ENCODE data around the gene SLC12A4. TPM values are rescaled to one million over a fixed set of nuclear protein-coding genes. Genes with fewer than 3 reads are reported as not detected.

The SLC12A4 gene
- total RNA-seq, 1 experiment from 2014 or later = 107 TPM

DNA sequence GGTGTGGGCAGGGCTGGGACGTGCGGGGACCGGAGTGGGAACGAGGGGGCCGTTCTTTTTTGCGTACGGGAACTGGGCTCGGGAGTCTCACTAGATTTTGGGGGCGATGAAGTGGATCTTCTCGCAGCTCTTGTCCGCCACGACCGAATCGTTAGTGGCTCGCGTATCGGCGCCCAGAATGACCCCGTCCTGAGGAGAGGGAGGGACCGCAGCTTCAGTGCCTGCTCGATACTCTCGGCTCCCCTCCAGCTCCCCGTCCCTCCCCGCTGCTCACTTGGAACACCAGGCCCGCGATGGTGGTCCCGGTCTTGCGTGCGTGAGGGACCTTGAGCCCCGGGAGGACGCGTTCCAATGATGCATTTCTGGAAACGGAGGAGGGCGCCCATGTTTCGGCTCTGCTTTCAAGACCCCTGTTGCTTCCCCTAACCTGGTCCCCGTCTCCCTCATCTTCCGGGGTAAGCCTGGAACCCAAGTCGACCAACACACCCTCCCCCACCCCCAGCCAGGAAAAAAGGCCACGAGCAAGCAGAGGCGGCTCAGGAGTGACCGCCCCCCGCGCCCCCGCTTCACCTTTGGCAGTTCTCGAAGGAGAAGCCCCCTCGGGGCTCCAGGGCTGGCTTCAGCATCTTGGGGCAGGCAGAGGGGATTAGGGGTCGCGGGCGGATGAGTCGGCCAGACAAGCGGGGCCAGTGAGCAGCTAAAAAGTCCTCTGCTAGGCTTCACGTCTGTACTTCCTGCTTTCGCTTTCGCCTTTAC, 32.1 kb downstream of the SLC12A4 start, which contains the start of gene PSMB10:
PSMB10 (minus strand) TSS at position 727 of the 756 bp plus-strand sequence; CDS start at position 626, 101 bp downstream.
- no peaks in the 10 kb centered on the region for H3K27me3 ChIP-seq (replicated peaks; ENCODE audit: control insufficient read depth, insufficient read depth, low read length)
- no peaks in the 10 kb centered on the region for H3K36me3 ChIP-seq (ENCODE audit: control insufficient read depth, insufficient read depth, low read length)
- peaks cover 16% of the 10 kb centered on the region for H3K4me1 ChIP-seq
- ChIA-PET POLR2A (interaction anchor here (1.0 to 3.1 kb wide), 16 partner anchors 10 to 374 kb away, joined by 3 to 14 read pairs (median 4); partner anchors contain the start of genes ACD, CTCF, DDX28 and DUS2), CTCF (interaction anchor here (0.7 to 4.2 kb wide), 16 partner anchors 8 to 508 kb away, joined by 3 to 47 read pairs (median 4); partner anchors contain the start of genes ACD, LCAT, NRN1L and RANBP10)
- intact Hi-C loops (cut with micrococcal nuclease; ENCODE audit: unreplicated experiment) = loop anchor here (5.0 to 10.0 kb wide), 2 partner anchors 374 to 412 kb away; partner anchors contain the start of genes CTCF and RIPOR1
- peaks cover 85% of the 10 kb centered on the region for H3K36me3 Mint-ChIP-seq (ENCODE audit: insufficient read depth, unreplicated experiment)
- no peaks in the 10 kb centered on the region for H3K27me3 Mint-ChIP-seq (ENCODE audit: insufficient read depth, unreplicated experiment)
- H3K4me1 Mint-ChIP-seq (ENCODE audit: low read depth, unreplicated experiment) = peaks cover 28% of the 10 kb centered on the region
- DNase-seq = peak in 1 of 2 experiments; percentile 58
- H3K9me3 ChIP-seq = no peaks in the 10 kb centered on the region
- H3K4me3 ChIP-seq (ENCODE audit: low read depth, low read length) = peak within 1 kb of the TSS; percentile 87
- TF ChIP-seq, protein P1, sequence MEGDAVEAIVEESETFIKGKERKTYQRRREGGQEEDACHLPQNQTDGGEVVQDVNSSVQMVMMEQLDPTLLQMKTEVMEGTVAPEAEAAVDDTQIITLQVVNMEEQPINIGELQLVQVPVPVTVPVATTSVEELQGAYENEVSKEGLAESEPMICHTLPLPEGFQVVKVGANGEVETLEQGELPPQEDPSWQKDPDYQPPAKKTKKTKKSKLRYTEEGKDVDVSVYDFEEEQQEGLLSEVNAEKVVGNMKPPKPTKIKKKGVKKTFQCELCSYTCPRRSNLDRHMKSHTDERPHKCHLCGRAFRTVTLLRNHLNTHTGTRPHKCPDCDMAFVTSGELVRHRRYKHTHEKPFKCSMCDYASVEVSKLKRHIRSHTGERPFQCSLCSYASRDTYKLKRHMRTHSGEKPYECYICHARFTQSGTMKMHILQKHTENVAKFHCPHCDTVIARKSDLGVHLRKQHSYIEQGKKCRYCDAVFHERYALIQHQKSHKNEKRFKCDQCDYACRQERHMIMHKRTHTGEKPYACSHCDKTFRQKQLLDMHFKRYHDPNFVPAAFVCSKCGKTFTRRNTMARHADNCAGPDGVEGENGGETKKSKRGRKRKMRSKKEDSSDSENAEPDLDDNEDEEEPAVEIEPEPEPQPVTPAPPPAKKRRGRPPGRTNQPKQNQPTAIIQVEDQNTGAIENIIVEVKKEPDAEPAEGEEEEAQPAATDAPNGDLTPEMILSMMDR (IDR thresholded peaks at IDR 0.05; ENCODE audit: insufficient read depth in 1 of 2, low read depth in 1 of 2, low read length in 1 of 2, severe bottlenecking in 1 of 2, unreplicated experiment in 1 of 2) = no peak
- no peaks in the 10 kb centered on the region for H3K9me3 Mint-ChIP-seq (ENCODE audit: unreplicated experiment)
- H3K27ac Mint-ChIP-seq (ENCODE audit: unreplicated experiment) = peak within 1 kb of the TSS; percentile 95
- peak within 1 kb of the TSS; percentile 97 for H3K4me3 Mint-ChIP-seq (ENCODE audit: unreplicated experiment)
- BruUV-seq (replicated peaks) = TSS peak; percentile 72

DNA sequence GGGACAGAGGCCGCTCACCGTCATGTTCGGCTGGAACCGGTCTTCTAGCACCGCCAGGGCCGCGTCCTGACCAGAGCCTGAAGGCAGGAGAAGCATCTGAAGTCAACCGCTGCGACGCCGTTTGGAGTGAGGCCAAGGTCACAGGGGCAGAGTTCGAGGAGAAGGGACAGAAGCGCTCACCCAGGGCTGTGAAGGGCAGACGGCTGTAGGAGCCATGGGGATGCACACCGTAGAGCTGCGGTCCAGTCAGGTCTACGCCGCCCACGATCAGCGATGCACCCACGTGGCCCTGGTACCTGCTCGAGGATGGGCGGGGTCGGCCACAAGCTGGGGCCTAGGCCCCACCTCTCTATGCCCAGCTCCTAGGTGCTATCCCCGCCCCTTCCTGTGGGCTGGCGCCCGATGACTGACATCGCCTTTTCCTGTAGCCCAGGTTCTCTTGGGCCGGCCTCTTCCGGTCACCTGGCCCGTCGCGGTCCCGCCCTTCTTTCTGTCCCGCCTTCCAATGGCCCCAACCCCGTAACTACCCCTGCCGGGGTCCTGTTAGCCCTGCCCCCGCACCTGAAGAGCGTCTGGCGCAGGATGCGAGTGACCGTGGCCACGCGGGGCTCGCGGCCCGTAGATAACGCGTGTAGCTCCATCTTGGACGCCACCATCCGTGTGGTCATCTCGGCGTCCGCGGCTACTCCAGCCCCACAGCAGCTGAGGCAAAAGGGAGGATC, 32.9 kb downstream of the SLC12A4 start:
- Histone ChIP-seq H3K4me1 (peaks cover 16% of the 10 kb centered on the region), H3K4me3 (ENCODE audit: low read depth, low read length) (peak overlapping the region; percentile 87), H3K9me3 (no peaks in the 10 kb centered on the region), H3K36me3 (ENCODE audit: control insufficient read depth, insufficient read depth, low read length) (no peaks in the 10 kb centered on the region; the same call in 1 of the 2 replicates), H3K27me3 (replicated peaks; ENCODE audit: control insufficient read depth, insufficient read depth, low read length) (no peaks in the 10 kb centered on the region)
- peak overlapping the region; percentile 95 for H3K27ac Mint-ChIP-seq (ENCODE audit: unreplicated experiment)
- BruUV-seq (replicated peaks) = no TSS peak
- DNase-seq = peak; percentile 99
- ChIA-PET CTCF (interaction anchor here (0.7 to 4.2 kb wide), 17 partner anchors 8 to 507 kb away, joined by 3 to 47 read pairs (median 4); partner anchors contain the start of genes ACD, LCAT, NRN1L and RANBP10), POLR2A (interaction anchor here (0.5 to 3.1 kb wide), 21 partner anchors 9 to 394 kb away, joined by 3 to 14 read pairs (median 4); partner anchors contain the start of genes ACD, CTCF, DDX28 and DUS2)
- H3K27me3 Mint-ChIP-seq (ENCODE audit: insufficient read depth, unreplicated experiment) = no peaks in the 10 kb centered on the region
- H3K4me3 Mint-ChIP-seq (ENCODE audit: unreplicated experiment) = peak overlapping the region; percentile 97
- H3K4me1 Mint-ChIP-seq (ENCODE audit: low read depth, unreplicated experiment) = peaks cover 28% of the 10 kb centered on the region
- TF ChIP-seq, protein P1 (IDR thresholded peaks at IDR 0.05; ENCODE audit: insufficient read depth in 1 of 2, low read depth in 1 of 2, low read length in 1 of 2, severe bottlenecking in 1 of 2, unreplicated experiment in 1 of 2) = no peak
- no peaks in the 10 kb centered on the region for H3K9me3 Mint-ChIP-seq (ENCODE audit: unreplicated experiment)
- intact Hi-C loops (cut with micrococcal nuclease; ENCODE audit: unreplicated experiment) = loop anchor here (1.0 to 10.0 kb wide), 5 partner anchors 33 to 411 kb away; partner anchors contain the start of genes CTCF, NUTF2, PSKH1 and RIPOR1
- peaks cover 81% of the 10 kb centered on the region for H3K36me3 Mint-ChIP-seq (ENCODE audit: insufficient read depth, unreplicated experiment)

DNA sequence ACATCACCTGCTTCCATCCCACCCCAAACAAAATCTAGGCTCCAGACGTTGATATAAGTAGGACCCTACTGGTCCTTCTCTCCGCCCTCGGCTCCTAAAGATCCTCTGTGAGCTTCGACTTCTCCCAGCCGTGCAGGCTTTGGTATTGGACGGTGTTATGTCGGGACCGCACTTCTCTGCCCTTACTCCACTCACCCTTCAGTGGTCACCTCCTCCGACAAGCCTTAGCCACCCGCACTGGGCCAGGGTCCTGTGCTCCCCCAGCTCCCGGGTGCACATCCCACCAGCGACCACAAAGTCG, 33.4 kb downstream of the SLC12A4 start:
- no peaks in the 10 kb centered on the region for H3K9me3 ChIP-seq
- TF ChIP-seq, protein P1 (IDR thresholded peaks at IDR 0.05; ENCODE audit: insufficient read depth in 1 of 2, low read depth in 1 of 2, low read length in 1 of 2, severe bottlenecking in 1 of 2, unreplicated experiment in 1 of 2) = no peak
- no peaks in the 10 kb centered on the region for H3K27me3 Mint-ChIP-seq (ENCODE audit: insufficient read depth, unreplicated experiment)
- peak overlapping the region; percentile 87 for H3K4me3 ChIP-seq (ENCODE audit: low read depth, low read length)
- peak overlapping the region; percentile 97 for H3K4me3 Mint-ChIP-seq (ENCODE audit: unreplicated experiment)
- H3K4me1 Mint-ChIP-seq (ENCODE audit: low read depth, unreplicated experiment) = peaks cover 28% of the 10 kb centered on the region
- H3K27me3 ChIP-seq (replicated peaks; ENCODE audit: control insufficient read depth, insufficient read depth, low read length) = no peaks in the 10 kb centered on the region
- DNase-seq = no peak
- intact Hi-C loops (cut with micrococcal nuclease; ENCODE audit: unreplicated experiment) = loop anchor here (1.0 to 10.0 kb wide), 5 partner anchors 33 to 410 kb away; partner anchors contain the start of genes CTCF, NUTF2, PSKH1 and RIPOR1
- BruUV-seq (replicated peaks) = TSS peak; percentile 52
- peaks cover 77% of the 10 kb centered on the region for H3K36me3 Mint-ChIP-seq (ENCODE audit: insufficient read depth, unreplicated experiment)
- no peaks in the 10 kb centered on the region; the same call in 1 of the 2 replicates for H3K36me3 ChIP-seq (ENCODE audit: control insufficient read depth, insufficient read depth, low read length)
- POLR2A ChIA-PET = interaction anchor here (0.5 to 3.1 kb wide), 20 partner anchors 9 to 394 kb away, joined by 3 to 14 read pairs (median 4); partner anchors contain the start of genes ACD, CTCF, DDX28 and DUS2
- H3K4me1 ChIP-seq = peaks cover 16% of the 10 kb centered on the region
- no peaks in the 10 kb centered on the region for H3K9me3 Mint-ChIP-seq (ENCODE audit: unreplicated experiment)
- peak overlapping the region; percentile 95 for H3K27ac Mint-ChIP-seq (ENCODE audit: unreplicated experiment)
- CTCF ChIA-PET = interaction anchor here (0.9 to 4.2 kb wide), 15 partner anchors 9 to 414 kb away, joined by 3 to 47 read pairs (median 5); partner anchors contain the start of genes ACD, LCAT, NRN1L and RANBP10
